HG02852 (cell line): Measurements from ENCODE around the gene CCDC192.
"Not testable (repeated sequence)": the region's sequence is repeated elsewhere in the genome, so short reads cannot be mapped to it uniquely, and the experiment has no call there.

Experiments
- ATAC-seq: cut with Tn5 transposase; IDR thresholded peaks from one replicate; pipeline ENCODE4 v1.9.1; 2021; ENCODE audit warnings: mild to moderate bottlenecking, moderate library complexity; ENCODE audit not compliant: unreplicated experiment

The CCDC192 gene

GRCh38 chr5:127697894-127698600, 5.1 kb upstream of the CCDC192 start:
- ATAC-seq, result no peak

GRCh38 chr5:127699416-127699815, 3.8 kb upstream of the CCDC192 start:
- no peak for ATAC-seq

- no peak for ATAC-seq
Observed at GRCh38 chr5:127700237-127700766, 2.9 kb upstream of the CCDC192 start.

- no peak for ATAC-seq
Observed at GRCh38 chr5:127702434-127702833, 757 bp upstream of the CCDC192 start.

GRCh38 chr5:127705120-127705892, 2.1 kb downstream of the CCDC192 start:
- ATAC-seq, result no peak

GRCh38 chr5:127706691-127707090, 3.5 kb downstream of the CCDC192 start:
- no peak for ATAC-seq

- ATAC-seq, result no peak
Observed at GRCh38 chr5:127707209-127707608, 4.0 kb downstream of the CCDC192 start.

GRCh38 chr5:127713083-127713482, 9.9 kb downstream of the CCDC192 start:
- ATAC-seq, result not testable (repeated sequence)

- no peak for ATAC-seq
Observed at GRCh38 chr5:127718181-127718580, 15.0 kb downstream of the CCDC192 start.

GRCh38 chr5:127723571-127723970, 20.4 kb downstream of the CCDC192 start:
- no peak for ATAC-seq

GRCh38 chr5:127725673-127726072, 22.5 kb downstream of the CCDC192 start:
- ATAC-seq, result no peak

GRCh38 chr5:127732963-127733362, 29.8 kb downstream of the CCDC192 start:
- ATAC-seq, result no peak

- not testable (repeated sequence) for ATAC-seq
Observed at GRCh38 chr5:127739348-127739747, 36.2 kb downstream of the CCDC192 start.

- no peak for ATAC-seq
Observed at GRCh38 chr5:127739807-127740384, 36.7 kb downstream of the CCDC192 start.

GRCh38 chr5:127741412-127741811, 38.2 kb downstream of the CCDC192 start:
- no peak for ATAC-seq

- no peak for ATAC-seq
Observed at GRCh38 chr5:127744241-127744640, 41.0 kb downstream of the CCDC192 start.

GRCh38 chr5:127746756-127747155, 43.6 kb downstream of the CCDC192 start:
- ATAC-seq, result no peak

GRCh38 chr5:127752503-127753265, 49.5 kb downstream of the CCDC192 start:
- ATAC-seq, result not testable (repeated sequence)

GRCh38 chr5:127754259-127754658, 51.1 kb downstream of the CCDC192 start:
- ATAC-seq, result no peak

- ATAC-seq, result no peak
Observed at GRCh38 chr5:127754706-127755105, 51.5 kb downstream of the CCDC192 start.

GRCh38 chr5:127757576-127757975, 54.4 kb downstream of the CCDC192 start:
- ATAC-seq, result peak; percentile 60
